GM12878 (cell line): ENCODE data around the gene SLU7. TPM values are rescaled to one million over a fixed set of nuclear protein-coding genes. Genes with fewer than 3 reads are reported as not detected.

Source experiments
- ATAC-seq: fragments of 200-7000 bp; cut with Tn5 transposase; 3 replicates; pipeline ENCODE4 v1.9.1; 2020; ENCODE audit warnings: mild to moderate bottlenecking, moderate library complexity
- BruUV-seq: library from RNA; stranded (reverse); fragments of 400-500 nt; replicated peaks from 2 replicates; lab custom pipeline; 2021; lab: Mats Ljungman, UMichigan
- CTCF ChIA-PET: fragments of 300-600 bp; sonication (Branson Sonifier 250); formaldehyde crosslinking; extraction: SDS; loops from one replicate; lab custom pipeline; 2021; ENCODE audit warnings: inconsistent platforms; lab: Yijun Ruan, JAX
- POLR2A ChIA-PET: fragments of 350-600 bp; formaldehyde crosslinking; extraction: SDS; loops from one replicate; lab custom pipeline; 2021; ENCODE audit warnings: inconsistent platforms; lab: Charles Lee
- RAD21 ChIA-PET: fragments of 300-600 bp; sonication (Branson Sonifier 250); formaldehyde crosslinking; loops from one replicate; lab custom pipeline; 2023; ENCODE audit warnings: antibody characterized with exemption; ENCODE audit not compliant: unreplicated experiment; lab: Charles Lee
- SMC1A ChIA-PET: fragments of 300-600 bp; sonication (Branson Sonifier 250); formaldehyde crosslinking; loops from one replicate; lab custom pipeline; 2023; ENCODE audit not compliant: unreplicated experiment, uncharacterized antibody; lab: Charles Lee
- DNase-seq: peaks from one replicate; pipeline ENCODE4 v3.0.0-alpha.2; 2011; ENCODE audit warnings: low read depth, low spot score
- FAIRE-seq: peaks from 3 replicates; lab custom pipeline; 2011; peaks lifted over from hg19 to GRCh38; lab: Jason Lieb, UNC
- H2AFZ ChIP-seq: 2 replicates; pipeline ENCODE4 v1.6.0; 2011; ENCODE audit warnings: low read depth, low read length, control low read depth; ENCODE audit not compliant: control insufficient read depth
- H3K27ac ChIP-seq: 2 replicates; pipeline ENCODE4 v1.5.1; 2011; ENCODE audit warnings: control low read depth; ENCODE audit not compliant: control insufficient read depth, insufficient read depth
- H3K27me3 ChIP-seq, 2 experiments: replicated peaks in 1 of 2; 2 replicates each; pipeline versions ENCODE4 v1.6.0 to v1.6.1; 2011; ENCODE audit warnings: low read length in 1 of 2; ENCODE audit not compliant: control insufficient read depth in 2 of 2, insufficient read depth in 2 of 2
- H3K36me3 ChIP-seq, 2 experiments: 2 replicates each; pipeline ENCODE4 v1.5.1; 2011; ENCODE audit warnings: low read length in 1 of 2; ENCODE audit not compliant: control insufficient read depth in 2 of 2, insufficient read depth in 2 of 2
- H3K4me1 ChIP-seq: 2 replicates; pipeline ENCODE4 v1.6.1; 2011; ENCODE audit warnings: mild to moderate bottlenecking, low read length, moderate library complexity, mixed read lengths; ENCODE audit not compliant: control insufficient read depth, insufficient read depth
- H3K4me2 ChIP-seq: 2 replicates; pipeline ENCODE4 v1.6.0; 2011; ENCODE audit warnings: control low read depth; ENCODE audit not compliant: control insufficient read depth, insufficient read depth
- H3K4me3 ChIP-seq: fragments of 200-600 bp; sonication (generic); 2 replicates; pipeline ENCODE4 v1.5.1; 2016
- H3K79me2 ChIP-seq: 2 replicates; pipeline ENCODE4 v1.6.0; 2011; ENCODE audit warnings: low read length; ENCODE audit not compliant: control insufficient read depth, insufficient read depth
- H3K9ac ChIP-seq: 2 replicates; pipeline ENCODE4 v1.8.0; 2011; ENCODE audit warnings: low read length, control low read depth, mixed read lengths; ENCODE audit not compliant: control insufficient read depth, insufficient read depth
- H3K9me3 ChIP-seq: replicated peaks from 3 replicates; pipeline ENCODE4 v1.5.1; 2011; ENCODE audit warnings: mild to moderate bottlenecking, low read length; ENCODE audit not compliant: control insufficient read depth, insufficient read depth
- H4K20me1 ChIP-seq: 2 replicates; pipeline ENCODE4 v1.6.0; 2011; ENCODE audit not compliant: control insufficient read depth, insufficient read depth
- CBFB ChIP-seq: IDR thresholded peaks from 2 replicates; pipeline ENCODE4 v1.6.1; 2016; ENCODE audit warnings: antibody characterized with exemption, low read depth
- CBX5 ChIP-seq: sonication (generic); IDR thresholded peaks from 2 replicates; pipeline ENCODE4 v1.6.1; 2016; ENCODE audit warnings: low read depth, moderate library complexity, mild to moderate bottlenecking, inconsistent platforms
- E2F4 ChIP-seq: IDR thresholded peaks from 2 replicates; pipeline ENCODE4 v1.6.1; 2012; ENCODE audit warnings: low read depth, low read length, improper control_type of control experiment
- EGR1 ChIP-seq, 2 experiments: IDR thresholded peaks; 1 replicate in 1 of 2; 2 replicates in 1 of 2; pipeline ENCODE4 v1.6.1; 2011 to 2012; ENCODE audit warnings: low read depth in 2 of 2, low read length in 2 of 2, borderline replicate concordance in 1 of 2, mild to moderate bottlenecking in 1 of 2, moderate library complexity in 1 of 2
- FOS ChIP-seq: IDR thresholded peaks from 3 replicates; pipeline ENCODE4 v1.6.1; 2011; ENCODE audit warnings: borderline replicate concordance; ENCODE audit not compliant: insufficient read length; ENCODE audit errors: extremely low read depth
- FOXM1 ChIP-seq: IDR thresholded peaks from 2 replicates; pipeline ENCODE4 v1.6.1; 2012; ENCODE audit warnings: low read depth, mild to moderate bottlenecking, inconsistent platforms, low read length, moderate library complexity
- IKZF1 ChIP-seq: fragments of 450-650 bp; conservative IDR thresholded peaks from 2 replicates; pipeline ENCODE4 v1.6.1; 2017; ENCODE audit warnings: antibody characterized with exemption, mild to moderate bottlenecking
- JUNB ChIP-seq: IDR thresholded peaks from 2 replicates; pipeline ENCODE4 v1.6.1; 2016; ENCODE audit warnings: antibody characterized with exemption, mild to moderate bottlenecking
- NRF1 ChIP-seq: conservative IDR thresholded peaks from 2 replicates; pipeline ENCODE4 v1.6.1; 2011; ENCODE audit warnings: mild to moderate bottlenecking, low read depth, low read length, improper control_type of control experiment
- PAX5 ChIP-seq: IDR thresholded peaks from 2 replicates; pipeline ENCODE4 v1.6.1; 2011; ENCODE audit warnings: low read depth, low read length, borderline replicate concordance
- POLR2A ChIP-seq: IDR thresholded peaks from 2 replicates; pipeline ENCODE4 v1.6.1; 2011; ENCODE audit warnings: low read depth, mild to moderate bottlenecking, low read length
- POU2F2 ChIP-seq: IDR thresholded peaks from 3 replicates; pipeline ENCODE4 v1.6.1; 2011; ENCODE audit warnings: low read depth, mild to moderate bottlenecking, low read length, borderline replicate concordance
- RCOR1 ChIP-seq: conservative IDR thresholded peaks from 2 replicates; pipeline ENCODE4 v1.6.1; 2012; ENCODE audit warnings: low read depth, low read length, improper control_type of control experiment
- STAT3 ChIP-seq: IDR thresholded peaks from 2 replicates; pipeline ENCODE4 v1.6.1; 2011; ENCODE audit warnings: low read depth, low read length, improper control_type of control experiment
- TCF7 ChIP-seq: IDR thresholded peaks from 2 replicates; pipeline ENCODE4 v1.6.1; 2014; ENCODE audit warnings: antibody characterized with exemption, borderline replicate concordance
- WGBS: methylation state at CpG from one replicate; pipeline ENCODE4 v1.1.6; 2016; ENCODE audit warnings: low lambda C conversion rate; ENCODE audit not compliant: insufficient replicate concordance, insufficient coverage; ENCODE audit errors: missing lambda C conversion rate; 5-methylcytosine and 5-hydroxymethylcytosine counted together
- in situ Hi-C: fragments of 300-500 bp; cut with MboI; formaldehyde crosslinking; loops from 9 replicates; pipeline ENCODE4 v1.14.3; 2018; ENCODE audit warnings: mixed read lengths
- intact Hi-C: fragments of 100-400 bp; cut with micrococcal nuclease; formaldehyde crosslinking; loops from one replicate; pipeline ENCODE4 v1.14.2; 2022; ENCODE audit not compliant: unreplicated experiment
- polyA plus RNA-seq, 11 experiments: library from polyadenylated mRNA; depleted of rRNA in 4 of 11; unstranded in 6 of 11; stranded (reverse) in 5 of 11; fragments of >200 nt; fragmentation: Nextera tagmentation in 4 of 11; fragmentation: Illumina TruSeq in 1 of 11; extraction: Ambion mirVana in 4 of 11; extraction: Trizol in 1 of 11; gene quantifications; 1 replicate in 1 of 11; 2 replicates in 10 of 11; pipeline versions ENCODE4 v1.2.1 to v1.2.3, GENCODE V29; 2011 to 2016; ENCODE audit warnings: inconsistent platforms in 2 of 11, missing spikeins in 2 of 11, low read depth in 1 of 11
- total RNA-seq, 4 experiments: library from RNA; depleted of rRNA in 3 of 4; stranded (reverse); fragments of >200 nt in 3 of 4; fragmentation: Illumina TruSeq in 1 of 4; extraction: Trizol in 1 of 4; gene quantifications; 2 replicates each; pipeline versions ENCODE4 v1.2.1 to v1.2.3, GENCODE V29; 2013 to 2021

SLU7 gene
- total and polyA plus RNA-seq, 10 of the 15 experiments (the other 5 are each of a cell fraction or from before 2014, with no cell fraction given): 32.7 to 55.2 (median 46.6) TPM

- Histone ChIP-seq H3K9ac (peak overlapping the region; percentile 89), H4K20me1 (no peaks in the 10 kb centered on the region), H3K4me1 (no peaks in the 10 kb centered on the region; the same call in 1 of the 2 replicates), H3K9me3 (no peaks in the 10 kb centered on the region), H3K4me2 (peak overlapping the region; percentile 60), H3K36me3 (peaks cover 0 to 4% of the 10 kb centered on the region in 2 experiments; a peak in 2 of 4 replicates), H3K4me3 (peak overlapping the region; percentile 75), H3K27me3 (no peaks in the 10 kb centered on the region), H3K27ac (peak overlapping the region; percentile 84; the same call in 1 of the 2 replicates), H2AFZ (no peak overlapping the region), H3K79me2 (peaks cover 11% of the 10 kb centered on the region)
- CTCF ChIA-PET: interaction anchor here (0.9 to 3.2 kb wide), 2 partner anchors 8 to 318 kb away, joined by 3 to 13 read pairs; no protein-coding TSS in a partner anchor
- 97% methylated on average over 4 of the region's 4 CpGs for WGBS
- intact Hi-C loops: no loop called here
- SMC1A ChIA-PET: interaction anchor here (2.3 kb wide), 1 partner anchor 9 kb away, joined by 10 read pairs; no protein-coding TSS in a partner anchor
- in situ Hi-C loops: no loop called here
- RAD21 ChIA-PET: interaction anchor here (0.6 to 3.5 kb wide), 3 partner anchors 20 to 101 kb away, joined by 3 to 19 read pairs (median 16); partner anchors contain the start of genes PTTG1 and SLU7
- POLR2A ChIA-PET: interaction anchor here (1.0 to 2.7 kb wide), 2 partner anchors 20 to 32 kb away, joined by 3 to 21 read pairs; partner anchors contain the start of gene SLU7
- no peak for ATAC-seq
- no peak for DNase-seq
- no TSS peak for BruUV-seq
- TF ChIP-seq JUNB (no peak), PAX5 (no peak), FOS (no peak), POU2F2 (no peak), FOXM1 (no peak), CBX5 (no peak), TCF7 (no peak), IKZF1 (no peak), NRF1 (no peak), EGR1 (IDR thresholded peaks at IDR 0.05; ENCODE audit: borderline replicate concordance in 1 of 2, low read depth in 2 of 2, low read length in 2 of 2) (no peak), RCOR1 (no peak), STAT3 (no peak), POLR2A (no peak), CBFB (no peak), E2F4 (no peak)
- FAIRE-seq: no peak
These were observed 20.1 kb downstream of the SLU7 start for GRCh38 chr5:160398806-160399205.
